Measurements from ENCODE around the gene HPCAL4.

Gene HPCAL4

GRCh38 chr1:39700348-39700747 lies 9.1 kb upstream of the HPCAL4 start:
- no peak for DNase-seq

DNA sequence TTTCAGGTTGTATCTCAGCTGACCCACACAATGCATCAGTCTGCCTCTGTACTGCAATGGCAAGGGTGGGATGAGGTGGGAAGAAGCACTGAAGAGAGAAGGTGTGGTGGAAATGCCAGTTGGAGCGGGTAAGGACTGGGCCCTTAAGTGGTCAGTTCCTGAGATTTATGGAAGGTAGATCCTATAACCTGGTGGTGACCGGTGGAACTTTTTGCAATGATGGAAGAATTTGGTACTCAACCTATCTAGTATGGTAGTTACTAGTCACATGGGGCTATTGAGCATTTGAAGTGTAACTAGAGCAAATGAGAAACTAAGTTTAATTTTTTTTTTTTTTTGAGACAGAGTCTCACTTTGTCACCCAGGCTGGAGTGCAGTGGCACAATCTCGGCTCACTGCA lies 8.2 kb upstream of the HPCAL4 start:
- DNase-seq: no peak

DNA sequence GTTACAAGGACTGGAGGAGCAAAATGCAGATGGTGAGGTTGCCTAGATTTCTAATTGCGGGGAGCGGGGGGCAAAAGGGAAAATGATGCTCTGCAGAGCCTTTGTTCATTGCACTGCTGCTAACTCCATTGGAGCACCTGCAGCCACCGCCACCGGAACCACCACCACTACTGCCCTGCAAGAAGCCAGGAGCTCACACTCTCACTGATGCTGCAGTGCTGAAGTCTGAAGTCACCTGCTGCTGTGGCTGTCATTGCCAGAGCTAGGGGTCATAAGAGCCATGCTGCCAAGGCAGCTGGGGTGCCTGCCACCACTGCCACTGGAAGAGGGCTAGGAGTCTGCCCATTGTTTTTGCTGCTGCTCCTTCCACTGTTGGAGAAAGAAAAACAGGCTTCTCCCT lies 7.3 kb upstream of the HPCAL4 start:
- DNase-seq: no peak

DNA sequence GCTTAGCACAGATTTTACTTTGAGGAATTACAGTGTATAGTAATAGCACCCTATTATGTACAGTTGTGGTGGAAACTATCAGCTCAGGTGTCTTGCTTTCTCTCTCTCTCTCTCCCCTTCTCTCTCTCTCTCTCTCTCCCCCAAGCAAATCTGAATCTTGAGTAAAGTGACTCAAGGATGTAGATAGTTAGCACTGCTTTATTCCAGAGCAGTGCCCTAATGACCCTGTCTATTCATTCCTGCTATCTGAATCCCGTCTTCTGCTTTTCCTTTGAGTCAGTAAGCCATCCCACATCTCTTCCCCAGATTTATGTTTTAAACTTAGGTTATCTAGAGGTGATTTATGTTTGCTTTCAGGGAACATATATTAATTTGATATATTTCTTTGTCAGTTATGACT lies 5.2 kb upstream of the HPCAL4 start:
- no peak for DNase-seq

GRCh38 chr1:39695016-39695415 lies 3.8 kb upstream of the HPCAL4 start:
- DNase-seq: no peak

GRCh38 chr1:39694026-39694425 lies 2.8 kb upstream of the HPCAL4 start:
- no peak for DNase-seq

- DNase-seq: peak; percentile 7
These were observed 1.2 kb upstream of the HPCAL4 start for GRCh38 chr1:39692152-39693074.

GRCh38 chr1:39690794-39691382 lies 345 bp downstream of the HPCAL4 start:
- no peak for DNase-seq

DNA sequence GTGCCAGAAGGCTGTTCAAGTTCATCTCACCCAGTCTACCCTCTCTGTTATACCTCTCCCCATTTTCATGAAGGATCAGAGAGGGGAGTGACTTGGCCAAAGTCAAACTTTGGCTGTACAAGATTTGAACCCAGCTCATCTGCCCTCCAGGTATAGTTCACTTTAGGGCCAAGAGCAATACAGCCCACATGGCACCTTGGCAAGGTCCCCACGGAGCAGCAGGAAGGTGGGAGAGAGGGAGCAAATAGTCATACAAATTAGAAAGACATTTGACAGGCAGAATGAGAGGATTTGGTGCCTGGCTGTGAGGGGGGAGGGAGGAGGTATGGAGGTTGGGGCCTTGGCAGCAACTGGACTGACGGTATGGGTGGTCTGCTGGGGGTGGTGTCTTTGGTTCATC lies 1.0 kb downstream of the HPCAL4 start:
- DNase-seq: no peak

- no peak for DNase-seq
These were observed 1.6 kb downstream of the HPCAL4 start for GRCh38 chr1:39689635-39690034.

GRCh38 chr1:39689214-39689613 lies 2.0 kb downstream of the HPCAL4 start:
- DNase-seq: no peak

DNA sequence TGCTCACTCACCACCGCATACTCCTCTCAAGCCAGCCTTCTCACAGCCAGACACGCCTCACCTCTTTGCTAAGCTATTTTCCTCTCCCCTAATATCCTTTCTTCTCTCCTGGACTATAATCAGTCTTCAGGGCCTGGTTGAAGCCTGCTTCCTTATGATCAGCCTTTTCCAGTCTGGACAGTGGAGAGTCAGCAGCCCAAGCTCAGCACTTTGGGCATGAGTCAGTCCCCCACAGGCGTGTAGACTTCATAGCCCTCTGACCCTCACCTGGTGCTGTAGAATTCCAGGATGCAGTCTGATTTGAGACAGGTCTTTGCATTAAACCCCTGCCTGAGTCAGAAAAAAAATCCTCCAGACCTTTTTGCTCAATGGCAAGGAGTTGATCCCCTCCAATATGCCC lies 2.5 kb downstream of the HPCAL4 start:
- DNase-seq: no peak

GRCh38 chr1:39687243-39687642 lies 4.0 kb downstream of the HPCAL4 start:
- DNase-seq: no peak

DNA sequence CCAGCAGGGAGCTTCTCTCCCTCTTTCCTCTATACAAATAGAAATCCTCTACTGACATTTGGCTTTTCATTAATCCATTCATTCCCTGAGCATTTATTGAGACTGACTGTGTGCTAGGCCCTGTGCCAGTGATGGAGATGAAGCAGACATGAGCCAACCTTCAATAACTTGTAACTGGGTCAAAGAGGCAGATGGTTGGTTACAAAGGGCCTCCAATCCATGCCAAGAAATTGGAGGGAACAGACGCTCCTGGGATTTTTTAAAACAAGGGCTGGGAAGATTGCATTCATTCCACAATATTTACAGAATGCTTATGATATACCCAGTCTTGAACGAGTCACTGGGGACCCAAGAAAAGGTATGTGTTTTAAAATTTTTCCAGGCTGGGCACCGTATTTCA lies 6.2 kb downstream of the HPCAL4 start:
- no peak for DNase-seq

GRCh38 chr1:39684313-39684664 lies 6.9 kb downstream of the HPCAL4 start:
- no peak for DNase-seq

GRCh38 chr1:39683591-39684312 lies 7.5 kb downstream of the HPCAL4 start:
- no peak for DNase-seq

DNA sequence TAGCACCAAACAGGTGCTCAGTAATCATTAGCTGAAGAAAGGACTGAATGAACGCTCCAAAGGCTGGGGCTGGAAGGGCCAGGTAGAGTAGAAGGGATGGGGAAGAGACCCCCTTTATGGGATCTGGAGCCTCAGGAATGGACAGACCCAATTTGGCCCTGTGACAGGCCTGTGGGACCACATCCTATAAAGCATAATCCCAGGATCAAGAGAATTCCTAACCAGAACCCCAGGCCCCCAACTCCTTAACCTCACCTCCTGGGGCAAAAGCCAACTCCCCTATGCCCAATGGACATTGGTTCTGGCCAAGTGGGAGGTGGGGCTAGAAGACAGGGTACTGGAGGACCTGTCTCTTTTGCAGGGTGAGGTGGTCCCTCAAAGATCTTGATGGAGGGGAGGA lies 9.2 kb downstream of the HPCAL4 start:
- no peak for DNase-seq

- DNase-seq: no peak
These were observed 9.9 kb downstream of the HPCAL4 start for GRCh38 chr1:39681294-39681693.

GRCh38 chr1:39680751-39681150 lies 10.5 kb downstream of the HPCAL4 start:
- DNase-seq: no peak

DNA sequence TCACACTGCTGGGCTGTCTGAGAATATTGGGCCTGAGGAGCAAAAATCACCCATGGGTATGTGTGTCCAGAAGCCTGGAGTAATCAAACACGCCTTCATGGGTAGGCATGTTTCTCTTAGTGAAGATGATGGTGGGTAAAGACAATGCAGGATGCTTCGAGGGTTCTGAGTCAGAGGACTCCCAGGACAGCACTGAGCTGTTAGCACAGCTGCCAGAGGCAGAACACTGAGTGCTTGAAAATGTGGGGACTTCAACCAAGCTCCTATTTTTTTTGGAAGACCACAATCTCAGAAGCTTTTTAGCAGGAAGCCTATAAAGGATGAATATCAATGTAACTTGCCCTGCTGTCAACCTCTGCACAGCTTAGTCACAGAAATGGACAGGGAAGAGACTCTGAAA lies 11.4 kb downstream of the HPCAL4 start:
- DNase-seq: no peak

- no peak for DNase-seq
These were observed 12.3 kb downstream of the HPCAL4 start for GRCh38 chr1:39678889-39679288.

GRCh38 chr1:39677645-39678044 lies 13.6 kb downstream of the HPCAL4 start:
- no peak for DNase-seq

- no peak for DNase-seq
These were observed 14.2 kb downstream of the HPCAL4 start for GRCh38 chr1:39676948-39677548.

GRCh38 chr1:39675220-39675619 lies 16.0 kb downstream of the HPCAL4 start:
- no peak for DNase-seq

Data from NCI-H1436 treated with DMSO at 0.1 percent for 48 hours (cell line).